ENCODE data around the gene POLR2I. TPM values are rescaled to one million over a fixed set of nuclear protein-coding genes. Genes with fewer than 3 reads are reported as not detected.

Gene POLR2I
- total and polyA plus RNA-seq, 2 experiments from 2014 or later, result 94.0 to 413 TPM

DNA sequence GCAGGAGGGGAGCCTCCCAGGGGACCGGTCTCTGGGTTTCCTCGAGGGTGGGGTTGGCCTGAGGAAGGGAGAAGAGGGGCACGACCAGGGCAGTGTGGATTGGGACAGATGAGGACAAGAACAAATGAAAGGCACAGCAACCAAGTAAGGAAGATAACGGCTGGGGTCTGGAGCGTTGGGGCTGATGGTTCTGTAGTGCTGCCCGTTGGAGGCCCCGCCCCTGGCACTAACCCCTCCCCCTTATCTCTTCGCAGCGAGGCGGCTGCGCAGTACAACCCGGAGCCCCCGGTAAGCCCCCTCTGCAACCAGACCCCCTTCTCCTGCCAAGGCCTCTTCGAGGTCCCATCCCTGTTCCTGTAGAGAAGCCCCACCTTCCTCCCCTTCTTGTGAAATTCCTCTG, 27.4 kb upstream of the POLR2I start:
- H3K27ac Mint-ChIP-seq, result peak overlapping the region; percentile 93; the same call in 1 of the 2 replicates
- no peak for DNase-seq (ENCODE audit: low spot score)

More for the DNA sequence above, 27.4 kb upstream of the POLR2I start:
- Histone ChIP-seq H3F3A (replicated peaks; ENCODE audit: low read depth) (peaks cover 9% of the 10 kb centered on the region; the same call in 1 of the 2 replicates), H3K4me3 (peak overlapping the region; percentile 100), H3K79me2 (replicated peaks; ENCODE audit: insufficient read depth) (peaks cover 6% of the 10 kb centered on the region), H3K4me1 (ENCODE audit: insufficient read depth) (no peaks in the 10 kb centered on the region; the same call in 1 of the 2 replicates), H3K4me2 (peak overlapping the region; percentile 62), H2AFZ (no peak overlapping the region), H3K27ac (ENCODE audit: low read depth) (no peak overlapping the region), H3K36me3 (ENCODE audit: insufficient read depth) (peaks cover 22% of the 10 kb centered on the region), H3K27me3 (ENCODE audit: insufficient read depth) (no peaks in the 10 kb centered on the region), H3K9me2 (ENCODE audit: insufficient read depth) (no peaks in the 10 kb centered on the region), H4K20me1 (replicated peaks; ENCODE audit: insufficient read depth) (peaks cover 8% of the 10 kb centered on the region; the same call in 1 of the 2 replicates)
- no peak for ATAC-seq
- peaks cover 52% of the 10 kb centered on the region for H3K36me3 Mint-ChIP-seq (ENCODE audit: low read depth)
- peaks cover 11% of the 10 kb centered on the region for H3K4me1 Mint-ChIP-seq
- no peaks in the 10 kb centered on the region for H3K9me3 Mint-ChIP-seq
- H3K27me3 Mint-ChIP-seq (ENCODE audit: insufficient read depth, low read depth, poor library complexity), result peaks cover 8% of the 10 kb centered on the region
- peak overlapping the region; percentile 100 for H3K4me3 Mint-ChIP-seq
- TF ChIP-seq, protein P1, sequence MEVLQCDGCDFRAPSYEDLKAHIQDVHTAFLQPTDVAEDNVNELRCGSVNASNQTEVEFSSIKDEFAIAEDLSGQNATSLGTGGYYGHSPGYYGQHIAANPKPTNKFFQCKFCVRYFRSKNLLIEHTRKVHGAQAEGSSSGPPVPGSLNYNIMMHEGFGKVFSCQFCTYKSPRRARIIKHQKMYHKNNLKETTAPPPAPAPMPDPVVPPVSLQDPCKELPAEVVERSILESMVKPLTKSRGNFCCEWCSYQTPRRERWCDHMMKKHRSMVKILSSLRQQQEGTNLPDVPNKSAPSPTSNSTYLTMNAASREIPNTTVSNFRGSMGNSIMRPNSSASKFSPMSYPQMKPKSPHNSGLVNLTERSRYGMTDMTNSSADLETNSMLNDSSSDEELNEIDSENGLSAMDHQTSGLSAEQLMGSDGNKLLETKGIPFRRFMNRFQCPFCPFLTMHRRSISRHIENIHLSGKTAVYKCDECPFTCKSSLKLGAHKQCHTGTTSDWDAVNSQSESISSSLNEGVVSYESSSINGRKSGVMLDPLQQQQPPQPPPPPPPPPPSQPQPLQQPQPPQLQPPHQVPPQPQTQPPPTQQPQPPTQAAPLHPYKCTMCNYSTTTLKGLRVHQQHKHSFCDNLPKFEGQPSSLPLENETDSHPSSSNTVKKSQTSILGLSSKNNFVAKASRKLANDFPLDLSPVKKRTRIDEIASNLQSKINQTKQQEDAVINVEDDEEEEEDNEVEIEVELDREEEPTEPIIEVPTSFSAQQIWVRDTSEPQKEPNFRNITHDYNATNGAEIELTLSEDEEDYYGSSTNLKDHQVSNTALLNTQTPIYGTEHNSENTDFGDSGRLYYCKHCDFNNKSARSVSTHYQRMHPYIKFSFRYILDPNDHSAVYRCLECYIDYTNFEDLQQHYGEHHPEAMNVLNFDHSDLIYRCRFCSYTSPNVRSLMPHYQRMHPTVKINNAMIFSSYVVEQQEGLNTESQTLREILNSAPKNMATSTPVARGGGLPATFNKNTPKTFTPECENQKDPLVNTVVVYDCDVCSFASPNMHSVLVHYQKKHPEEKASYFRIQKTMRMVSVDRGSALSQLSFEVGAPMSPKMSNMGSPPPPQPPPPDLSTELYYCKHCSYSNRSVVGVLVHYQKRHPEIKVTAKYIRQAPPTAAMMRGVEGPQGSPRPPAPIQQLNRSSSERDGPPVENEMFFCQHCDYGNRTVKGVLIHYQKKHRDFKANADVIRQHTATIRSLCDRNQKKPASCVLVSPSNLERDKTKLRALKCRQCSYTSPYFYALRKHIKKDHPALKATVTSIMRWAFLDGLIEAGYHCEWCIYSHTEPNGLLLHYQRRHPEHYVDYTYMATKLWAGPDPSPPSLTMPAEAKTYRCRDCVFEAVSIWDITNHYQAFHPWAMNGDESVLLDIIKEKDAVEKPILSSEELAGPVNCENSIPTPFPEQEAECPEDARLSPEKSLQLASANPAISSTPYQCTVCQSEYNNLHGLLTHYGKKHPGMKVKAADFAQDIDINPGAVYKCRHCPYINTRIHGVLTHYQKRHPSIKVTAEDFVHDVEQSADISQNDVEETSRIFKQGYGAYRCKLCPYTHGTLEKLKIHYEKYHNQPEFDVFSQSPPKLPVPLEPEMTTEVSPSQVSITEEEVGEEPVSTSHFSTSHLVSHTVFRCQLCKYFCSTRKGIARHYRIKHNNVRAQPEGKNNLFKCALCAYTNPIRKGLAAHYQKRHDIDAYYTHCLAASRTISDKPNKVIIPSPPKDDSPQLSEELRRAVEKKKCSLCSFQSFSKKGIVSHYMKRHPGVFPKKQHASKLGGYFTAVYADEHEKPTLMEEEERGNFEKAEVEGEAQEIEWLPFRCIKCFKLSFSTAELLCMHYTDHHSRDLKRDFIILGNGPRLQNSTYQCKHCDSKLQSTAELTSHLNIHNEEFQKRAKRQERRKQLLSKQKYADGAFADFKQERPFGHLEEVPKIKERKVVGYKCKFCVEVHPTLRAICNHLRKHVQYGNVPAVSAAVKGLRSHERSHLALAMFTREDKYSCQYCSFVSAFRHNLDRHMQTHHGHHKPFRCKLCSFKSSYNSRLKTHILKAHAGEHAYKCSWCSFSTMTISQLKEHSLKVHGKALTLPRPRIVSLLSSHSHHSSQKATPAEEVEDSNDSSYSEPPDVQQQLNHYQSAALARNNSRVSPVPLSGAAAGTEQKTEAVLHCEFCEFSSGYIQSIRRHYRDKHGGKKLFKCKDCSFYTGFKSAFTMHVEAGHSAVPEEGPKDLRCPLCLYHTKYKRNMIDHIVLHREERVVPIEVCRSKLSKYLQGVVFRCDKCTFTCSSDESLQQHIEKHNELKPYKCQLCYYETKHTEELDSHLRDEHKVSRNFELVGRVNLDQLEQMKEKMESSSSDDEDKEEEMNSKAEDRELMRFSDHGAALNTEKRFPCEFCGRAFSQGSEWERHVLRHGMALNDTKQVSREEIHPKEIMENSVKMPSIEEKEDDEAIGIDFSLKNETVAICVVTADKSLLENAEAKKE (CRISPR knock-in tag; IDR thresholded peaks at IDR 0.05), result no peak
- TF ChIP-seq JUNB (IDR thresholded peaks at IDR 0.05; ENCODE audit: unreplicated experiment), result no peak
- TF ChIP-seq EZH2 (IDR thresholded peaks at IDR 0.05; ENCODE audit: low read depth, unreplicated experiment), result no peak
- TF ChIP-seq POLR2AphosphoS5 (IDR thresholded peaks at IDR 0.05; ENCODE audit: low read depth), result no peak
- TF ChIP-seq, protein P2, sequence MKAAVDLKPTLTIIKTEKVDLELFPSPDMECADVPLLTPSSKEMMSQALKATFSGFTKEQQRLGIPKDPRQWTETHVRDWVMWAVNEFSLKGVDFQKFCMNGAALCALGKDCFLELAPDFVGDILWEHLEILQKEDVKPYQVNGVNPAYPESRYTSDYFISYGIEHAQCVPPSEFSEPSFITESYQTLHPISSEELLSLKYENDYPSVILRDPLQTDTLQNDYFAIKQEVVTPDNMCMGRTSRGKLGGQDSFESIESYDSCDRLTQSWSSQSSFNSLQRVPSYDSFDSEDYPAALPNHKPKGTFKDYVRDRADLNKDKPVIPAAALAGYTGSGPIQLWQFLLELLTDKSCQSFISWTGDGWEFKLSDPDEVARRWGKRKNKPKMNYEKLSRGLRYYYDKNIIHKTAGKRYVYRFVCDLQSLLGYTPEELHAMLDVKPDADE (IDR thresholded peaks at IDR 0.05), result no peak
- TF ChIP-seq CREB1 (CRISPR knock-in tag; IDR thresholded peaks at IDR 0.05; ENCODE audit: low read depth), result no peak
- TF ChIP-seq STAT1 (IDR thresholded peaks at IDR 0.05; ENCODE audit: unreplicated experiment), result no peak
- no peak for TF ChIP-seq EZH2phosphoT487 (IDR thresholded peaks at IDR 0.05; ENCODE audit: unreplicated experiment)
- TF ChIP-seq REST (IDR thresholded peaks at IDR 0.05; ENCODE audit: unreplicated experiment), result no peak
- TF ChIP-seq ZNF331 (CRISPR knock-in tag; IDR thresholded peaks at IDR 0.05; ENCODE audit: low read depth), result no peak
- TF ChIP-seq ZNF114 (CRISPR knock-in tag; IDR thresholded peaks at IDR 0.05), result no peak
- no peak for TF ChIP-seq CTCF (conservative IDR thresholded peaks at IDR 0.05; ENCODE audit: low read depth in 2 of 2)
- no peak for TF ChIP-seq NANOG (IDR thresholded peaks at IDR 0.05; ENCODE audit: borderline replicate concordance)
